ENCODE measurements around the gene TAS2R40.

GRCh38 chr7:143243111-143243510, 21.3 kb downstream of the TAS2R40 start:
- TF ChIP-seq RNF2 (IDR thresholded peaks at IDR 0.05; ENCODE audit: borderline replicate concordance, low read depth), result no peak
- TF ChIP-seq CTCF (IDR thresholded peaks at IDR 0.05), result no peak
- TF ChIP-seq MAX (IDR thresholded peaks at IDR 0.05), result no peak

Data from A549 (cell line).